Small intestine (tissue), 7 donors: ENCODE measurements around the gene VAC14. TPM values are rescaled to one million over a fixed set of nuclear protein-coding genes. Genes with fewer than 3 reads are reported as not detected.
A peak's percentile ranks its signal among the peaks of the same experiment; 100 is the strongest.

Experiments
- DNase-seq, 2 donors: peaks; one replicate each; pipeline versions ENCODE4 v3.0.0 to v3.0.0-alpha.2; 2013
- FAIRE-seq: peaks from 2 replicates; lab custom pipeline; 2012; peaks lifted over from hg19 to GRCh38; lab: Jason Lieb, UNC
- H3K27ac ChIP-seq, 3 donors: one replicate each; pipeline ENCODE4 v1.5.1; 2013; ENCODE audit warnings: low read length in 2 of 3, mild to moderate bottlenecking in 2 of 3, control low read depth in 1 of 3, inconsistent platforms in 1 of 3, low read depth in 1 of 3, moderate library complexity in 1 of 3
- H3K27me3 ChIP-seq, 3 donors: one replicate each; pipeline ENCODE4 v1.6.1; 2013; ENCODE audit warnings: low read length in 3 of 3, inconsistent platforms in 1 of 3; ENCODE audit not compliant: control insufficient read depth in 3 of 3, insufficient read depth in 3 of 3
- H3K36me3 ChIP-seq, 3 donors: one replicate each; pipeline ENCODE4 v1.6.1; 2013; ENCODE audit warnings: low read length in 3 of 3, inconsistent platforms in 1 of 3, low read depth in 1 of 3, mild to moderate bottlenecking in 1 of 3, moderate library complexity in 1 of 3; ENCODE audit not compliant: control insufficient read depth in 3 of 3, insufficient read depth in 2 of 3
- H3K4me1 ChIP-seq, 3 donors: one replicate each; pipeline ENCODE4 v1.6.1; 2013; ENCODE audit warnings: low read length in 2 of 3, inconsistent platforms in 1 of 3, low read depth in 1 of 3, mild to moderate bottlenecking in 1 of 3, moderate library complexity in 1 of 3; ENCODE audit not compliant: control insufficient read depth in 3 of 3, insufficient read depth in 2 of 3
- H3K4me3 ChIP-seq, 3 donors: one replicate each; pipeline ENCODE4 v1.5.1; 2013; ENCODE audit warnings: low read length in 3 of 3, control low read depth in 1 of 3, inconsistent platforms in 1 of 3, low read depth in 1 of 3, mild to moderate bottlenecking in 1 of 3, moderate library complexity in 1 of 3
- H3K9me3 ChIP-seq, 2 donors: one replicate each; pipeline ENCODE4 v1.6.1; 2013; ENCODE audit warnings: low read depth in 1 of 2, low read length in 1 of 2; ENCODE audit not compliant: control insufficient read depth in 2 of 2, insufficient read depth in 1 of 2
- WGBS, 3 donors: extraction: QIAGEN DNeasy Blood & Tissue Kit; methylation state at CpG; one replicate each; pipeline ENCODE4 v1.1.7; 2013; 5-methylcytosine and 5-hydroxymethylcytosine counted together
- polyA plus RNA-seq, 4 donors: library from polyadenylated mRNA; stranded (reverse) in 3 of 4; unstranded in 1 of 4; fragments of 200-250 nt in 3 of 4; fragments of 120-200 nt in 1 of 4; gene quantifications; one replicate each; pipeline versions ENCODE4 v1.2.1 to v1.2.3, GENCODE V29; 2013
- donor health status: healthy with polysubstance abuse.
- donor health status: control.
- donor health status: control.
- donor health status: Bipolar disorder and iron deficiency.
- donor health status: healthy.

VAC14 gene
- polyA plus RNA-seq, 4 donors, result 26.6 to 38.7 (median 32.0) TPM

DNA sequence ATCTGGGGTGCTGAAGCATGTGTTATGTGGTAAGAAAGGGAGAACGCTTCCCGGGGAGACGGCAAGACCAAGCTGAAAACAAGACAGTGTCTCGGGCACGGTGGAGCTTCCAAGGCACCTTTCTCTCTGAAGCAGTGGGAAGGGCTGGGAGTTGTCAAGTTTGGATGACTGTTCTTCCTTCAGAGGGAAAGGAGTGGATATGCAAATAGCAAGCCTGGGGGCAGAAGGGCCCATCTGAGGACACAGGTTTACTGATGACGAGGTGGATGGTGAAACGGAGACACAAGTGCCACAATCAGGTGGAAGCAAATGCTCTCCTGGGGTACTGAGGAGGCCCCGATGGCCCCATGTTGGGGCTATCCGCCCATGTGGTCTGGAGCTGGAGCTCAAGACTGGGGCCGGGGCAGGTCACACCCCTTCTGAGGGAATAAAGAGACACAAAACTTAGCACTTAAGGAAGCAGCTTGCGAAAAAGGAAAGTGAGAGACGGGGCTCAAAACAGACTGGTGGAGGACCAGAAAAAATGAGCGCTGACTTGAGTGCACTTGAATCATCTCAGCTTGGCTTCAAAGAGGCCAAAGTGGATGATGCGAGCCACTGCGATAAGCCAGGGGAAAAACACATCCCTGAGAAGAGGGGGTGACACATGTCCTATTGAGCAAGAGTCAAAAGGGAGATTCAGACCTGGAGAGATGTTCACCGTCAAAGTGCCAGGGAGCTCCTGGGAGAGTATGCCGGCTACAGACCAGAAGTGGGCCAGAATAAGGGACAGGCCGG is 80.3 kb downstream of the VAC14 start:
- Histone ChIP-seq H3K9me3 (peaks cover 0 to 2% of the 10 kb centered on the region in 2 donors), H3K4me1 (peaks cover 0 to 14% (median 0%) of the 10 kb centered on the region in 3 donors), H3K36me3 (peaks cover 2 to 65% (median 7%) of the 10 kb centered on the region in 3 donors), H3K27me3 (no peaks in the 10 kb centered on the region), H3K4me3 (no peak overlapping the region), H3K27ac (no peak overlapping the region)
- 96 to 97% (median 96%) methylated on average over 18 of the region's 18 CpGs for WGBS, 3 donors
- FAIRE-seq, result no peak
- DNase-seq, result no peak

DNA sequence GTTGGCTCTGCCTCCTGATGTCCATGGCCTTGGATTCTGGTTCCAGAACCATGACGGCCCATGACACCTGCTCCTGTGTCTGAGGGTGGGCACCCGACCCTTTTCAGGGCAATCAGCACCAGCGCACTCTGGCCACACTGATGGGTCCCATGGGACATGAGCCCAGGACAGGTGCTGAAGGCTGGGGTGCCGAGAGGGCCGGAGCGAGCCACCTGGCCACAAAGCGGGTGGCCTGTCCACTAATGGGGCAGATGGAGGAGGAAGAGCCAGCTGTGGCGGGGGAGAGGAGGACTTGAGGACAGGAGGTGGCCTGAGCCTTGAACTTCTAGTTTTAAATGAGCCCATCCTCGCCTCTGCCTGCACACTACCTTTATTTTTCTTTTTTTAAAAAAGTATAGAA is 83.9 kb downstream of the VAC14 start:
- Histone ChIP-seq H3K27ac (no peak overlapping the region), H3K4me1 (peaks cover 0 to 19% (median 0%) of the 10 kb centered on the region in 3 donors), H3K9me3 (peaks cover 0 to 2% of the 10 kb centered on the region in 2 donors), H3K27me3 (no peaks in the 10 kb centered on the region), H3K36me3 (peaks cover 2 to 57% (median 7%) of the 10 kb centered on the region in 3 donors), H3K4me3 (no peak overlapping the region)
- 95 to 96% (median 95%) methylated on average over 9 of the region's 9 CpGs for WGBS, 3 donors
- DNase-seq (no peak), FAIRE-seq (no peak)

DNA sequence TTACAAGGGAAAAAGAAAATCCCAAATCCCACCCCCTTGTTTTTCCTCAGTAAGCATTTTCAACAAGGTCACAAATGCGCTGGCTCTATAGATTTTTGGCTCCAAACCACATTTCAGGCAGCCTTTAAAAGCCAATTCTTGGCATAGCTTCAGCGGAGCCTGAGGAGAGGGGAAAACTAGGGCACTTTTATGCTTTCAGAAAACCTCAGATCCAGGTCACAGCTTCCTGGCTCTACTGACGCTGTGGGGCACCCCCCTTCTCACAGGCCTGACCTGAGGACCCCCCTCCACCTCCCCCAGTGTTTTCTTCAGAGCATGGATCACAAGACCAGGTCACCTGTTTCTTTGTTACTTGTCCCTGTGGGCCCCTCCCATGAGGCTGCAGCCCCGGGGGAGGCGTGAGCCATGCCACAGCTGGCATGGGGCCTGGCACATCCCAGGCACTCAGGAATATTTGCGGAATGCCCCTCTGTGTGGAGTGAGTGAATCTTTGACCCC is 85.0 kb downstream of the VAC14 start:
- 69 to 82% (median 79%) methylated on average over 6 of the region's 6 CpGs for WGBS, 3 donors
- peak overlapping the region in 2 of 3 donors; percentile 57 to 73 for H3K27ac ChIP-seq
- FAIRE-seq, result no peak
- no peak overlapping the region for H3K4me3 ChIP-seq
- peaks cover 0 to 19% (median 0%) of the 10 kb centered on the region in 3 donors for H3K4me1 ChIP-seq
- peaks cover 0 to 56% (median under 1%) of the 10 kb centered on the region in 3 donors for H3K36me3 ChIP-seq
- H3K9me3 ChIP-seq, result peaks cover 0 to 2% of the 10 kb centered on the region in 2 donors
- no peak for DNase-seq
- no peaks in the 10 kb centered on the region for H3K27me3 ChIP-seq

DNA sequence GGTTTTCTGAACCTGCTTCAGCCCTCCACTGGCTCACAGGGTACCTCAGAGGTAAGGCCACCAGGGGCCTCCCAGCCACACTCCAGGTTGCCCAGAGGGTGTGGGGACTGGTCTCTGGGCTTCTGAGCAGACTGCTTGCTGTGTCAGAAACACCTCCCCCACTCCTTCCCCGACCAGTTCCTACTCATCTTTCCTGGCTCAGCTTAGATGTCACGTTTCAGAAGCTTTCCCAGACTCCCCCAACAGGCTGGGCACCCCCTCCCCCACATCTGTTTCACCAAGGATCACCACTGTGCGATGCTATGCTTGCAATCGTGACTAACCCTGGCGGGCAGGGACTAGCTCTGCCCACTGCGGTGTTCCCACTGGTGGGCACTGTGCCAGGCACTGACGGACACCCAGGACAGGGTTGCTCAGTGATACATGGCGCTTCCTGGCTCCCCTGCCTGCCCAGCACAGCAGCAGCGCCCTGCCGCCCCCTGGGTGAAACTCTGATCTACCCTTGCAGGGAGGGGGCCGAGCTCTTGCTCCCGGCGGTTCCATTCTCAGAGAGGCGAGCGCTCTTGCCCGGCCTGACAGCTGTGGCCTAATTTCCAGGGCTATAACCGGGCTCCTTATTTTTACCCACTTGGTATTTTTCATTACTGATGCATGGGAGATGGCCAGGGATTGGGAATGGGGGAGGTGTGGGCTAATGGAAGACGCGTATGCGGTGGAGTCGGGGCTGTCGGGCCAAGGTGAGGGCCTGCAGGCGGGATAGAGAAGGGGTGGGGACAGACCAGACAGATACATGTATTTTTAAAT is 85.7 kb downstream of the VAC14 start:
- Histone ChIP-seq H3K4me3 (no peak overlapping the region), H3K36me3 (peaks cover 0 to 56% (median 0%) of the 10 kb centered on the region in 3 donors), H3K4me1 (peaks cover 0 to 19% (median 0%) of the 10 kb centered on the region in 3 donors), H3K27me3 (no peaks in the 10 kb centered on the region), H3K27ac (peak overlapping the region in 2 of 3 donors; percentile 57 to 73), H3K9me3 (no peaks in the 10 kb centered on the region)
- 66 to 92% (median 89%) methylated on average over 23 of the region's 23 CpGs for WGBS, 3 donors
- FAIRE-seq (no peak), DNase-seq (no peak)

DNA sequence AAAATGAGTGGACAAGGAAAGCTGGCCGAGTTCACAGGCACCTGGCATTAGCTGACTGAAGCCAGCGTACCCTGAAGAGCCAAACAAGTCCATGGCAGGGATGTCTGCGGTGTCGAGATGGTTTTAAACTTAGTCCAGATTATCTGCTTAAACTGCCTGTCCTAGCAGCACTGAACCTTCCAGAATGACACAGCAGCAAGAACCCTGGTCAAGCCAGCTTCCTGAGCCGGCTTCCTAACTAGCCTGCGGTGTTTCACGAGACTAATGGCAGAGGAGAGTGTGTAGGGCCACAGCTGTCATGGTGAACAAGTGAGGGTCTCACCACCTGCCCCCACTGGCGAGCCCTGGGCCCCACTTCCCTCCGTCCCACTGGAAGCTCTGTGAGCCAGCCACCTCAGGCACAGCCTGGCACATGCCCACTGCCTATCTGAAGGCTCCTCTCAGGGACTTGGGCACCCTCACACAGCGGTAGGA is 86.3 kb downstream of the VAC14 start:
- DNase-seq (no peak), FAIRE-seq (no peak)
- 87 to 96% (median 88%) methylated on average over 10 of the region's 10 CpGs for WGBS, 3 donors
- Histone ChIP-seq H3K4me1 (peaks cover 0 to 19% (median 2%) of the 10 kb centered on the region in 3 donors), H3K27me3 (no peaks in the 10 kb centered on the region), H3K9me3 (no peaks in the 10 kb centered on the region), H3K36me3 (peaks cover 0 to 57% (median 0%) of the 10 kb centered on the region in 3 donors), H3K27ac (peak overlapping the region in 2 of 3 donors; percentile 57 to 73), H3K4me3 (no peak overlapping the region)

DNA sequence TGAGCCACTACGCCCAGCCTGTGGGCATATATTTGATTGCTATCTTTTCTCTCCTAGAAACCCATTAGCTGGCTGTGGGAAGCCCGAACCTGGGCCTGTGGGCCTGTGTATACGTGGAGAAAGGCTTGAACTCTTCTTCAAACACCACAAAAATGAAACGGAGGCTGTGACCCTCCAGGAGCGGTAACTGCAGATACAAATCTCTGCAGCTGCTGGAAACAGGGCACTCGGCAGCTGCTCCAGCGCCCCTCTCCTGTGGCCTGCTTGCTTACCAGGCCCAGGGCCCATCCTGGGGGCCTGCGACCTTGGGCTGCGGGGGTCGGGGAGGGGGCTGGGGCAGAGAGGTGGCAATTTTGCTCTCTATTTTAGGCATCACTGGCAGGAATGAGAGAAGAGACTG is 87.1 kb downstream of the VAC14 start:
- 89 to 90% (median 90%) methylated on average over 10 of the region's 10 CpGs for WGBS, 3 donors
- Histone ChIP-seq H3K9me3 (no peaks in the 10 kb centered on the region), H3K27me3 (no peaks in the 10 kb centered on the region), H3K27ac (no peak overlapping the region), H3K4me1 (peaks cover 0 to 19% (median 2%) of the 10 kb centered on the region in 3 donors), H3K36me3 (peaks cover 0 to 61% (median 0%) of the 10 kb centered on the region in 3 donors), H3K4me3 (no peak overlapping the region)
- no peak for DNase-seq
- FAIRE-seq, result no peak

DNA sequence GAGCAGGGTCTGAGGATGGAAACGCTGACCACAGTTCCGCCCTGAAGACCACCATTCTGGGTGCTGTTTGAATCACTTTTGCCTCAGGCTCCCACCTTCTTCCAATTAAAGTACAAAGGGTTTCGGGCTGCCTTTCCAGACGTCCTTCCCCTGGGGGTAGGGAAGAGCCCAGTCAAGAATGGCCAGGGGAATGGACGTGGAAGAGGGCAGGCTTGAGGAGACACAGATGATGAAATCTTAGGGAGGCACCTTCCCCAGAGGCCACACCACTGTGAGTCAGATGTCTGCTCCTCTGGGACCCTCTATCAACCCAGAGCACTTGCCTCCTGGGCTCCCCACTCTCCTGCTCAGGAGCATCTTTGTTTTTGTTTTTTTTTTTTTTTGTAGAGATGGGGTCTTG is 87.6 kb downstream of the VAC14 start:
- H3K9me3 ChIP-seq, result no peaks in the 10 kb centered on the region
- peaks cover 0 to 19% (median 2%) of the 10 kb centered on the region in 3 donors for H3K4me1 ChIP-seq
- FAIRE-seq (no peak), DNase-seq (no peak)
- H3K27me3 ChIP-seq, result no peaks in the 10 kb centered on the region
- WGBS, 3 donors, result 70 to 94% (median 82%) methylated on average over 5 of the region's 5 CpGs
- H3K4me3 ChIP-seq, result no peak overlapping the region
- no peak overlapping the region for H3K27ac ChIP-seq
- H3K36me3 ChIP-seq, result peaks cover 0 to 62% (median 0%) of the 10 kb centered on the region in 3 donors

DNA sequence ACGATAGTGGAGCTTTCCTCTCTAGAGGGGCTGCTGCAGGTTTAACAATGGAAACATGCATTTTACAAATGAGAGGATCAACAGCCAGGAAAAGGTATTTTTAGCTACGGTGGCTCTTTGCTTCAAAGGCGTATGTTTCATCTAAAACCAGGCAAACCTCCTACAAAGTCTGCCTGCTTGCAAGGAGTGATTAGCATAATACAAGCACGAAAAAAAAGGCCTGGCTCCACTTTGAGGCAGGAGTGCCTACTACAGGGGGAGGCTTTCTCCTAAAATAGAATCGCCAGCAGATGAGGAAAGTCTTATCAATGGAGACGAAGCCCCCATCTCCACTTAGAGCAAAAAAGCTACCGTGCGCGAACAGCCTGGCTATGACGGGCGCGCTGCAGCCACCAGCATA is 88.0 kb downstream of the VAC14 start:
- DNase-seq (no peak), FAIRE-seq (no peak)
- H3K9me3 ChIP-seq, result no peaks in the 10 kb centered on the region
- no peaks in the 10 kb centered on the region for H3K27me3 ChIP-seq
- H3K27ac ChIP-seq, result no peak overlapping the region
- 92 to 94% (median 93%) methylated on average over 12 of the region's 12 CpGs for WGBS, 3 donors
- peaks cover 0 to 66% (median 0%) of the 10 kb centered on the region in 3 donors for H3K36me3 ChIP-seq
- peaks cover 0 to 19% (median 2%) of the 10 kb centered on the region in 3 donors for H3K4me1 ChIP-seq
- no peak overlapping the region for H3K4me3 ChIP-seq
